Vagina (tissue), 2 donors: ENCODE results near the gene ELF1. TPM values are rescaled to one million over a fixed set of nuclear protein-coding genes. Genes with fewer than 3 reads are reported as not detected.

Source experiments
- DNase-seq, 2 donors: peaks; one replicate each; pipeline ENCODE4 v3.0.0-alpha.2; 2017; ENCODE audit errors: extremely low spot score in 2 of 2
- H3K27ac ChIP-seq: fragments of 200-600 bp; sonication (generic); one replicate; pipeline ENCODE4 v1.5.1; 2019
- H3K27me3 ChIP-seq: fragments of 200-600 bp; sonication (generic); one replicate; pipeline ENCODE4 v1.5.1; 2019
- H3K36me3 ChIP-seq, 2 donors: fragments of 200-600 bp; sonication (generic); one replicate each; pipeline ENCODE4 v1.5.1; 2017 to 2019
- H3K4me1 ChIP-seq: fragments of 200-600 bp; sonication (generic); one replicate; pipeline ENCODE4 v1.5.1; 2019
- H3K4me3 ChIP-seq, 2 donors: fragments of 200-600 bp; sonication (generic); 1 replicate in 1 of 2; 2 replicates in 1 of 2; pipeline ENCODE4 v1.5.1; 2016 to 2019
- H3K9me3 ChIP-seq: fragments of 200-600 bp; sonication (generic); one replicate; pipeline ENCODE4 v1.5.1; 2019
- CTCF ChIP-seq, 3 experiments: fragments of 450-650 bp in 2 of 3; fragments of 200-600 bp in 1 of 3; sonication (generic) in 1 of 3; IDR thresholded peaks; one replicate each; pipeline ENCODE4 v1.5.1; 2017 to 2019; ENCODE audit warnings: antibody characterized with exemption in 3 of 3, mild to moderate bottlenecking in 2 of 3, moderate library complexity in 2 of 3
- POLR2A ChIP-seq, 2 donors: fragments of 450-650 bp; IDR thresholded peaks; one replicate each; pipeline ENCODE4 v1.6.1; 2017; ENCODE audit warnings: antibody characterized with exemption in 2 of 2, mild to moderate bottlenecking in 2 of 2, moderate library complexity in 2 of 2
- POLR2AphosphoS5 ChIP-seq, 2 donors: sonication (generic); formaldehyde crosslinking; IDR thresholded peaks; one replicate each; pipeline ENCODE4 v1.9.0; 2017; ENCODE audit warnings: antibody characterized with exemption in 2 of 2, mild to moderate bottlenecking in 2 of 2, low read depth in 1 of 2; ENCODE audit not compliant: insufficient read depth in 1 of 2
- intact Hi-C: fragments of 100-400 bp; cut with DNase I; formaldehyde crosslinking; loops from one replicate; pipeline ENCODE4 v1.15.1; 2023
- total RNA-seq: library from RNA; depleted of rRNA; stranded (reverse); fragments of >200 nt; gene quantifications from one replicate; pipeline ENCODE4 v1.2.3, GENCODE V29; 2016

ELF1 gene
- total RNA-seq, 1 donor from 2014 or later, result 101 TPM

- no peaks in the 10 kb centered on the region for H3K27me3 ChIP-seq
- H3K9me3 ChIP-seq, result no peaks in the 10 kb centered on the region
- intact Hi-C loops, result no loop called here
- no peak overlapping the region for H3K27ac ChIP-seq
- DNase-seq, result no peak
- H3K36me3 ChIP-seq, result peaks cover 0 to 17% of the 10 kb centered on the region in 2 donors
- H3K4me3 ChIP-seq, result no peak overlapping the region
- H3K4me1 ChIP-seq, result peaks cover 56% of the 10 kb centered on the region
- TF ChIP-seq POLR2A (IDR thresholded peaks at IDR 0.05) (no peak), CTCF (IDR thresholded peaks at IDR 0.05) (no peak), POLR2AphosphoS5 (IDR thresholded peaks at IDR 0.05; ENCODE audit: insufficient read depth in 1 of 2, low read depth in 1 of 2) (no peak)
Observed at GRCh38 chr13:40961826-40962225, 57.3 kb downstream of the ELF1 start.

GRCh38 chr13:40961214-40961613 is 57.9 kb downstream of the ELF1 start:
- DNase-seq, result no peak
- H3K27me3 ChIP-seq, result no peaks in the 10 kb centered on the region
- H3K27ac ChIP-seq, result no peak overlapping the region
- peaks cover 50% of the 10 kb centered on the region for H3K4me1 ChIP-seq
- H3K4me3 ChIP-seq, result no peak overlapping the region
- intact Hi-C loops, result no loop called here
- H3K36me3 ChIP-seq, result peaks cover 0 to 17% of the 10 kb centered on the region in 2 donors
- no peak for TF ChIP-seq POLR2A (IDR thresholded peaks at IDR 0.05)
- TF ChIP-seq CTCF (IDR thresholded peaks at IDR 0.05), result no peak
- TF ChIP-seq POLR2AphosphoS5 (IDR thresholded peaks at IDR 0.05; ENCODE audit: insufficient read depth in 1 of 2, low read depth in 1 of 2), result no peak
- H3K9me3 ChIP-seq, result no peaks in the 10 kb centered on the region

DNA sequence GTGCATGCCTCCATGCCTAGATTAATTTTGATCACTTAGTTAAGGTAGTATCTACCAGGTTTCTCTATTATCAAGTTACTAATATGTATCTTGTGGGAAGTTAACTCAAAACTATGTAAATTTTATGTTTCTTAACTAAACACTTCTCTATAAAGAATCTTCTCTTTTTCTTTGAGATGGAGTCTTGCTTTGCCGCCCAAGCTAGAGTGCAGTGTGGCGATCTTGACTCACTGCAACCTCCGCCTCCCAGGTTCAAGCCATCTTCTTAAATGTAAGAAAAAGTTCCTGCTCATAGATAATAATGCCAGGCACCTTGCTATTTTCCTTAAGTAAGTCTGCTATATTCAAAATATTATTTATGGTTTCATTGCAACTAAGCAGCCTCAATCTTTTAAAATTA is 58.4 kb downstream of the ELF1 start:
- Histone ChIP-seq H3K4me1 (peaks cover 46% of the 10 kb centered on the region), H3K36me3 (peaks cover 0 to 17% of the 10 kb centered on the region in 2 donors), H3K9me3 (no peaks in the 10 kb centered on the region), H3K4me3 (no peak overlapping the region), H3K27ac (no peak overlapping the region), H3K27me3 (no peaks in the 10 kb centered on the region)
- intact Hi-C loops, result no loop called here
- TF ChIP-seq POLR2A (IDR thresholded peaks at IDR 0.05) (no peak), POLR2AphosphoS5 (IDR thresholded peaks at IDR 0.05; ENCODE audit: insufficient read depth in 1 of 2, low read depth in 1 of 2) (no peak), CTCF (IDR thresholded peaks at IDR 0.05) (no peak)
- DNase-seq, result no peak

DNA sequence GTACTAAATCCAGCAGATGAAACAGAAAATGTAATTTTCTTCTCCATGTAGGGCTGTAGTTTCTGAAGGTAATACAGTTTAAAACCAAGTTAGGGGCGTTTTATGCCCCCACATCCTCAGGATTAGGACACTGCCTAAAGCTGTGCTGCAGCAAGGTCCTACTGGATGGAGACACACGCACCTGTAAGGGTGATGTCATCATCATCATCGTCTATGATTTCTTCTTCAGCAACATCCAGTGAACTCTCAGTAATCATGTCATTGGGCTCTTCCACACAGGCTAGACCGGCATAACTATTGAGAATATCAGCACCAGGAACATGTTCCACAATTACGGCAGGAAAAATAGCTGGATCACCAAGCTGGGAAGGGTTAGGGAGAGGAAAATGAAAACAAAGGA is 60.5 kb downstream of the ELF1 start:
- Histone ChIP-seq H3K36me3 (peaks cover 0 to 17% of the 10 kb centered on the region in 2 donors), H3K4me3 (no peak overlapping the region), H3K9me3 (no peaks in the 10 kb centered on the region), H3K27me3 (no peaks in the 10 kb centered on the region), H3K27ac (no peak overlapping the region), H3K4me1 (peaks cover 26% of the 10 kb centered on the region)
- no peak for DNase-seq
- TF ChIP-seq POLR2A (IDR thresholded peaks at IDR 0.05) (no peak), POLR2AphosphoS5 (IDR thresholded peaks at IDR 0.05; ENCODE audit: insufficient read depth in 1 of 2, low read depth in 1 of 2) (no peak), CTCF (IDR thresholded peaks at IDR 0.05) (no peak)
- intact Hi-C loops, result no loop called here

DNA sequence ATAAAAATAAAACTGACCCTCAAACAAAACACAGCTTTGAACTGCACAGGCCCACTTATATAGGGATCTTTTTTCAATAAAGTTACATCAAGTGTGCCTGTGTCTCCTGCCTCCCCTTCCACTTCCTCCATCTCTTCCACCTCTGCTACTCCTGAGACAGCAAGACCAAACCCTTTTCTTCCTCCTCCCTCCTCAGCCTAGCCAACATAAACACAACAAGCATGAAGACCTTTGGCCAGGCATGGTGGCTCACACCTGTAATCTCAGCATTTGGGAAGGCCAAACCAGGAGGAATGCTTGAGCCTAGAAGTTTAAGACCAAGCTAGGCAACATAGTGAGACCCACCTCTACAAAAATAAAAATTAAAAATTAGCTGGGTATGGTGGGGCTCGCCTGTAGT is 72.6 kb downstream of the ELF1 start:
- no peak overlapping the region for H3K4me3 ChIP-seq
- TF ChIP-seq CTCF (IDR thresholded peaks at IDR 0.05), result no peak
- TF ChIP-seq POLR2A (IDR thresholded peaks at IDR 0.05), result no peak
- TF ChIP-seq POLR2AphosphoS5 (IDR thresholded peaks at IDR 0.05; ENCODE audit: insufficient read depth in 1 of 2, low read depth in 1 of 2), result no peak
- DNase-seq, result no peak
- no peaks in the 10 kb centered on the region for H3K27me3 ChIP-seq
- intact Hi-C loops, result no loop called here
- peaks cover 0 to 47% of the 10 kb centered on the region in 2 donors for H3K36me3 ChIP-seq
- no peaks in the 10 kb centered on the region for H3K4me1 ChIP-seq
- H3K27ac ChIP-seq, result no peak overlapping the region
- H3K9me3 ChIP-seq, result no peaks in the 10 kb centered on the region
